Mammary microvascular endothelial cell (primary cell): ENCODE measurements around the gene NF2. TPM values are rescaled to one million over a fixed set of nuclear protein-coding genes. Genes with fewer than 3 reads are reported as not detected.

Experiments used
- total RNA-seq: library from RNA; depleted of rRNA; stranded (reverse); fragments of >200 nt; gene quantifications from 2 replicates; pipeline ENCODE4 v1.2.3, GENCODE V29; 2015

The NF2 gene
- 123 and 124 TPM in 2 replicates for total RNA-seq

DNA sequence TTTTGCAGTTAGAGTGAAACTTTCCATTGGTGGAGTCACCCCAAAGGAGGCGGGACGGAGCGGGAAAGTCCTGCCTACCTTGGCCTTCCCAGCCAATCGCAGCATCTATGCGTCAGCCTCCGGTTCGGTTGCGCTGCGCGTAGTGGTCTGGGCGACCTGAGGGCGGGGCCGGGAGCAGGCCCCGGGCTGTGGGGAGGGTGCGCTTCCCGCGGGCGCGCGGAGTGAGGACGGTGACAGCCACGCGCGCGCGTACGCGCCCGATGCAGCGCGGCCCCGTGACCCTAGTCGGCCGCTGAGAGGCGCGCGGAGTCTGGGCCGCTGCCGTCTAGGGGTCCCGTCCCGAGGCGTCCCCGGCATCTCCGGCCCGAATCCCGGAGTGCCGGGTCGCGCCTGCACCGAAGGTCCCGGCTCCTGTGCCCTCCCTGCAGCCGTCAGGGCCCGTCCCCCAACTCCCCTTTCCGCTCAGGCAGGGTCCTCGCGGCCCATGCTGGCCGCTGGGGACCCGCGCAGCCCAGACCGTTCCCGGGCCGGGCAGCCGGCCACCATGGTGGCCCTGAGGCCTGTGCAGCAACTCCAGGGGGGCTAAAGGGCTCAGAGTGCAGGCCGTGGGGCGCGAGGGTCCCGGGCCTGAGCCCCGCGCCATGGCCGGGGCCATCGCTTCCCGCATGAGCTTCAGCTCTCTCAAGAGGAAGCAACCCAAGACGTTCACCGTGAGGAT lies at the start of gene NF2:
NF2 (plus strand) TSS at position 276 of the 718 bp plus-strand sequence; CDS start at position 642, 366 bp downstream.

DNA sequence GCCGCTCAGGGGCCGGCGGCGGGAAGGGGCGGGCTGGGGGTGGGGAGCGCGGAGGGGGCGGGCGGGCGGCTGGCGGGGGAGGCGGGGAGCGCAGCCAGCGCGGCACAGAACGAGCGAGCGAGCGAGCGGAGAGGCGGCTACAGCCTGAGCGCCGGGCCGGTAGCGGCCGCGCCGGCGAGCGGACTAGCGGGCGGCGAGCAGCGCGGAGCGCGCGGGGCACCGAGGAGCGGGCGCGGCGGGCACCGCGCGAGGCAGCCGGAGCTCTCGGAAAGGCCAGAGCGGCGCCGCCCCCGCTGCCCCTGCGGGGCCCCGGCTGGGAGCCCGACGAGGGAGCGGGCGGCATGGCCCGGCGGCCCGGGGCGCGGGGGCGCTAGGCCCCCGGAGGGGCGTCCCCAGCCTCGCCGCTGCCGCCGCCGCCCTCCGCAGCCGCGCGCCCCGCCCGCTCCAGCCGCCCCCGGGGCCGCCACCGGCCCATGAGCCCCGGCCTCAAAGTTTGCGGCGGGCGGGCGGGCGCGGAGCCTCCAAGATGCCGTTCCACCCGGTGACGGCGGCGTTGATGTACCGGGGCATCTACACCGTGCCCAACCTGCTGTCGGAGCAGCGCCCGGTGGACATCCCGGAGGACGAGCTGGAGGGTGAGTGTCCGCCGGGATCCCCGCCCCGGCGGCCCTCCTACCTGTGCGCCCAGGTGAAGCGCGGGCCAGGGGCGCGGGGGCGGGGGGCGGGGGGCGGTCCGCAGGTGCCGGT lies 116.6 kb downstream of the NF2 start, which contains the start of gene CABP7:
CABP7 (plus strand) TSS at position 105 of the 747 bp plus-strand sequence; CDS start at position 527, 422 bp downstream.

Other genes with a start within 250 kb of the NF2 start
- gene AP1B1, start 215.1 kb upstream of the NF2 start, total RNA-seq = 97.7 and 109 TPM in 2 replicates
- not detected in 2 replicates for gene RFPL1, start 165.1 kb upstream of the NF2 start, total RNA-seq
- gene NEFH, start 123.4 kb upstream of the NF2 start, total RNA-seq = 1.2 and 2.1 TPM in 2 replicates
- gene THOC5, start 49.9 kb upstream of the NF2 start, total RNA-seq = 33.9 and 38.8 TPM in 2 replicates
- 32.2 and 32.4 TPM in 2 replicates for gene NIPSNAP1, start 22.5 kb upstream of the NF2 start, total RNA-seq
- not detected in 2 replicates for gene CABP7, start 116.4 kb downstream of the NF2 start, total RNA-seq
- gene ZMAT5, start 163.4 kb downstream of the NF2 start, total RNA-seq = 28.6 and 36.1 TPM in 2 replicates
- 80.6 and 91.3 TPM in 2 replicates for gene UQCR10, start 163.7 kb downstream of the NF2 start, total RNA-seq
- 31.2 and 33.4 TPM in 2 replicates for gene ASCC2, start 234.6 kb downstream of the NF2 start, total RNA-seq